HG03039 (cell line): ENCODE data around the gene SH2D3A.
"Not testable (repeated sequence)": the region's sequence is repeated elsewhere in the genome, so short reads cannot be mapped to it uniquely, and the experiment has no call there.

Source experiments
- ATAC-seq: cut with Tn5 transposase; IDR thresholded peaks from one replicate; pipeline ENCODE4 v1.9.1; 2021; ENCODE audit warnings: mild to moderate bottlenecking, moderate library complexity; ENCODE audit not compliant: unreplicated experiment

The SH2D3A gene

DNA sequence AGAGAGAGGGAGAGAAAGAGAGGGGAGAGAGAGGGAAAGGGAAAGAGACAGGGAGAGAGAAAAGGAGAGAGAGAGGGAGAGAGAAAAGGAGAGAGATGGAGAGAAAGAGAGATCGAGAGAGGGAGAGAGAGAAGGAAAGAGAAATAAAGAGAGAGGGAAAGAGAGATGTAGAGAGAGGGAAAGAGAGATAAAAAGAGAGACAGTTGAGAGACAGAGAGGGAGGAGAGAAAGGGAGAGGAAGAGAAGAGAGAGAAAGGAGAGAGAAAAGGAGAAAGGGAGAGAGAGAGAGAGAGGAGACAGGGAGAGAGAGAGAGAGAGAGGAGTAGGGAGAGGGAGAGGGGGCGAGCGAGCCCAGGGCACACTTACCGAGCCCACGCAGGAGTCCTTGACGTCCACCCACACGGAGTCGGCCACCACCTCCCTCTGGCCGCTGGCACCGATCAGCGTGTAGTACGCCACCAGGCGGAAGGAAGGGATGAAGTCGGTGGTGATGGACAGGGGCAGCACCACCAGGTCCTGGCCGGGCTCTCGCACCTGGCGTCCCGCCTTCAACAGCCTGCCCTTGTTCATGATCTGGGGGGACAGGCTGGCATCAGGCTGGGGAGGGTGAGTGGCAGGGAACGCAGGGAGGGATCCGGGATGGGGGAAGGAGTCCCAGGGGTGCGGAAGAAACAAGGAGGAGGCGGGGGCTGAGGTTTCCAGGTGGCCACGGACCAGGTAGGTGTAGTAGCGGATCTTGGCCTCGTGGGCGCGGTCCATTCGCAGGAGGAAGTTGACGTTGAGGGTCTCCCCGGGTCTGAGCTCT is 56.8 kb downstream of the SH2D3A start:
- ATAC-seq: no peak

DNA sequence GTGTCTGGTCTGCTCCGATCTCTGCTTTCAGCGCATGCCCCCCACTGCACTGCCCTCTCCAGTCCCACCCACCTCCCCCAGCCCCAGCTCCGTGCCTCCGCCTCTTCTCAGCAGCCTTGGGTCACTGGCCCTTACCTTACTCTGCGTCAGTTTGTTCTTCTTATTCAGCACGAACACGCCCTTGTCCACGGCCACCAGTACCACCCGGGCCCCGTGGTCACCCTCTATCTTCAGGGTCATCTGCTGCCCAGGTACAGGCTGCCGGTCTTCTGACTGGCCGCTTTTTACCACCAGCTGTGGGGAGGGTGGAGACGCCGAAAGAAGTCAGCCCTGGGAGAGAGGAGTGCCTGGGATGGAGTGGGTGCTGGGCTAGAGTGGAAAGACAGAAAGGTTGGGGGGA is 57.7 kb downstream of the SH2D3A start:
- ATAC-seq: no peak

DNA sequence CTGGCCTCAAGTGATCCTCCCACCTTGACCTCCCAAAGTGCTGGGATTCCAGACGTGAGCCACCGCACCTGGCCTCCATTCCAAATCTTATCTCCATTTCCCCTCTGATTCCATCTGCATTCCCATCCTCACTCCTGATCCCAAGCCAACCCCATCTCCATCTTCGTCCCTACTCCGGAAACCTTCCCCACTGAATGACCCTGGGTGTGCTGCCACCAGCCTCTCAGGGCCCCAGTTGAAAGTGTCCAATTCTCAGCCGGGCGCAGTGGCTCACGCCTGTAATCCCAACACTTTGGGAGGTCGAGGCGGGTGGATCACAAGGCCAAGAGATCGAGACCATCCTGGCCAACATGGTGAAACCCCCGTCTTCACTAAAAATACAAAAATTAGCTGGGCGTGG is 58.3 kb downstream of the SH2D3A start:
- not testable (repeated sequence) for ATAC-seq

GRCh38 chr19:6708346-6708745 is 58.9 kb downstream of the SH2D3A start:
- no peak for ATAC-seq

DNA sequence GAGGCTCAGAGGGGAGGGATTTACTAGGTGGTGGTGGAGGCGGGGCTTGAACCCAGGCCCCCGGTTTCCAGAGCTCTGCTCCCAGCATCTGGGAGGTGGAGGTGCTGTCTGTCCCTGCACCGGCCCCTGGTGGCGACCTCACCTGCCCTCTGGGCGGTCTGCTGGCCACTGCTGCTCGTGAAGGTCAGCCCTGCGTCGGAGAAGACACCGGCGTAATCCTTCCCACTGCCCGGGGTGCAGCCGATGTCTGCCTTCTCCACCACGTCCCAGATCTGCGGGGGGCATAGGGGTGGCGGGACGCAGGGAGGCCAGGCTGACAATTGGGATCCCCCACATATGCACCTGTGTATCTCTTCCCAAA is 59.6 kb downstream of the SH2D3A start:
- ATAC-seq: no peak

DNA sequence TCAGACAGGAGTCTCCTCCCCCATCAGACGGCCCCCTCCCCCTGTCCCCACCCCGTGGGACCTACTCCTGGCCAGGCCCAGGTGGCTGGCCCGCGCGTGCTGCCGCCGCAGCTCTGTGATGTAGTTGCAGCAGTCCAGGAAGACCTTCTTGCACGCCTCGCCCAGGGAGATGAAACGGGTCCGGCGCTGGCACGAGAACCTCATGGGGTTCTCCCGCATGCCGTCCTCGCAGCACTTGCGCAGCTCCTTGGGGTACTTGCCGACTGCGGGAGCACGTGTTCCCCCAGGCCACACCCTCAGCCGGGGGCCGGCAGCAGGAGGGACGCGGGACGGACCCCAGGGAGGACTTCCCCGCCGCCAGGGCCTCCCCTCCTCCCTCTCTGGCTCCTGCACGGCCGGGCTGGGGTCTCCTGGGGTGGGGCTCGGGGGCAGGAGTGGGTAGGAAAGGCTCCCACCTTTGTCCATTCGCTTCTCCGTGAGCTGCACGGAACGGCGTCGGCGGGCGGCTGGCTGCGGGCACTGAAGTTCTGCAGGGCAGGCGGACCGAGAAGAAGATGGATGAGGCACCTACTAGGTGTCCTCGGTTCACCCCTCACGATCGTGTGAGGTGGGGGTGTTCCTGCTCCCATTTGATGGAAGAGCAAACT is 60.1 kb downstream of the SH2D3A start:
- no peak for ATAC-seq

DNA sequence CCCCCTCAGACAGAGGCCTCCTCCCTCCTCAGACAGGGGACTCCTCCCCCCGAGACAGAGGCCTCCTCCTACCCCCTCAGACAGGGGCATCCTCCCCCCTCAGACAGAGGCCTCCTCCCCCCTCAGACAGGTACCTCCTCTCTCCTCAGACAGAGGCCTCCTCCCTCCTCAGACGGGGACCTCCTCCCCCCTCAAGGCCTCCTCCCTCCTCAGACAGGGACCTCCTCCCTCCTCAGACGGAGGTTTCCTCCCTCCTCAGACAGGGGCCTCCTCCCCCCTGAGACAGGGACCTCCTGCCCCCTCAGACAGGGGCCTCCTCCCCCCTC is 60.6 kb downstream of the SH2D3A start:
- ATAC-seq: no peak

- ATAC-seq: no peak
Observed at GRCh38 chr19:6705931-6706632, 61.2 kb downstream of the SH2D3A start.
